ENCODE results near the gene STS. TPM values are rescaled to one million over a fixed set of nuclear protein-coding genes. Genes with fewer than 3 reads are reported as not detected.

Gene STS
- total and polyA plus RNA-seq, 4 experiments from 2014 or later, result 0.04 to 1.7 (median 0.83) TPM

Small RNA genes lying within 50 kb of the gene (microRNA-seq; reads per million reads assigned to microRNA genes)
- not detected for gene MIR4767 (ENCODE audit: borderline microRNAs expressed, borderline number of aligned reads, borderline replicate concordance)

Other genes starting within 250 kb of the STS start
- gene PUDP, start 441 bp downstream of the STS start, total RNA-seq, result 10 to 100 TPM; 10.7 to 11.9 TPM
- gene PUDP, start 441 bp downstream of the STS start, polyA plus RNA-seq, result 10 to 100 TPM; 20.9 to 22.5 TPM

Data from CD4-positive, alpha-beta memory T cell (primary cell).